HG02588 (cell line): Measurements from ENCODE around the gene TPTE.
"Not testable (repeated sequence)": the region's sequence is repeated elsewhere in the genome, so short reads cannot be mapped to it uniquely, and the experiment has no call there.

ENCODE experiments used
- ATAC-seq: cut with Tn5 transposase; IDR thresholded peaks from one replicate; pipeline ENCODE4 v1.9.1; 2021; ENCODE audit warnings: mild to moderate bottlenecking, moderate library complexity; ENCODE audit not compliant: unreplicated experiment

Gene TPTE

DNA sequence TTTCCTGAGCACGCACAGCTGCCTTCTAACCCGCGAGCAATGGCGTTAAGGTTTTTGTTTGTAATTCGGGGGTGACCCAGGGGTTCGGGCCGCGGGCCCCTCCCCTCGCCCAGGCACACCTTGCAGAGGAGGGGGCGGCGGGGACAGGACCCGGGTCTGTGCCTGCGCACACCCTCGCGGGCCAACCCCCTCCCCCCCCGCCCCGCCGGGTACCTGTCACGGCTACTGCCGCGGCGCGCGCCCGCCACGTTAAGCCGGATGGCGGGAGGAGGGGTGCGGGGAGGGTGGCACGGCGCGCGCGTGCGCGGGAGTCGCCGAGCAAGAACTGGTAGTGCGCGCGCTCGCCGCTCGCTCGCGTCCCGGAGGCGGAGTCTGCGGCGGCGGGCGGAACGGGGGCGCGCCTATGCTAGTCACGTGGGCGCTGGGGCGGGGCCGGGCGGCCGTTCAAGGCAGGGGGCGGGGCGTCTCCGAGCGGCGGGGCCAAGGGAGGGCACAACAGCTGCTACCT is at the start of gene TPTE:
Gene TPTE (plus strand): TSS at position 493 of the 508 bp plus-strand sequence. CDS start 17,141 bp downstream, outside the sequence.
- no peak for ATAC-seq

DNA sequence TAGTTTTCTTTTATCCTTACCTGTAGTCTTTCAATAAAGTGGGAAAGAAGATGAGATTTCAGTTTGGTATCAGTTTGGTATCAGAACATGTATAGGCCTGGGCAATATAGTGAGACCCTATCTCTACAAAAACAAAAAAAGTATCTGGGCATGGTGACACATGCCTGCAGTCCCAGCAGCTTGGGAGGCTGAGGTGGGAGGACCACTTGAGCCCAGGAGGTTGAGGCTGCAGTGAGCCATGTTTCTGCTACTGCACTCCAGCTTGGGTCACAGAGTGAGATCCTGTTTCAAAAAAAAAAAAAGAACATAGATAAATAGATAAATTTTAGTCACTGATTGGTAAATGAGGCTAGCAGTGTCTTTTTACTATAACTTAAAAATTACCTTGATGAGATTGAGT is 49.4 kb upstream of the TPTE start:
- not testable (repeated sequence) for ATAC-seq

DNA sequence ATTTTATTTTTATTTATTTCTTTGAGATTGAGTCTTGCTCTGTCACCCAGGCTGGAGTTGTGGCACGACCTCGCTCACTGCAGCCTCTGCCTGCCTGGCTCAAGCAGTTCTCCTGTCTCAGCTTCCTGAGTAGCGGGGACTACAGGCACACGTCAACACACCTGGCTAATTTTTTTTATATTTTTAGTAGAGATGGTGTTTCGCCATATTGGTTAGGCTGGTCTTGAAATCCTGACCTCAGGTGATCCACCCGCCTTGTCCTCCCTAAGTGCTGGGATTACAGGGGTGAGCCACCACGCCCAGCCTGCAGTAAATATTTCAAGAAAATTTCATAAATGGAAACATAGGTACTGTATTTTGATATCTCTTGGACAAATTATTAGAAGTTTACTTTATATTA is 43.6 kb upstream of the TPTE start:
- not testable (repeated sequence) for ATAC-seq

DNA sequence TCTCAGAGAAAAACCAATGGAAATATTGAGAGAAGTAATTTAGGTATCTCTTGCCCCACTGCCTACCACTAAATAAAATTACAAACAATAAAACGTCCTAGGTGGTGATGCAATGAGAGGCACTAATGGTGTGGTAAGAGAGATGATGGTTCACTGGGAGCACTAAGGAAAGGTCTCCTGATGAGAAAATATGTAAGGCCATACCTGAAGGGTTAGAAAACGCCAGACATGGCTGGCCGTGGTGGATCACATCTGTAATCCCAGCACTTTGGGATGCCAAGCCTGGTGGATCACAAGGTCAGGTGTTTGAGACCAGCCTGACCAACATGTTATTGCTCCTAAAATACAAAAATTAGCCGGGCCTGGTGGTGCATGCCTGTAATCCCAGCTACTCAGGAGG is 41.5 kb upstream of the TPTE start:
- ATAC-seq: not testable (repeated sequence)

DNA sequence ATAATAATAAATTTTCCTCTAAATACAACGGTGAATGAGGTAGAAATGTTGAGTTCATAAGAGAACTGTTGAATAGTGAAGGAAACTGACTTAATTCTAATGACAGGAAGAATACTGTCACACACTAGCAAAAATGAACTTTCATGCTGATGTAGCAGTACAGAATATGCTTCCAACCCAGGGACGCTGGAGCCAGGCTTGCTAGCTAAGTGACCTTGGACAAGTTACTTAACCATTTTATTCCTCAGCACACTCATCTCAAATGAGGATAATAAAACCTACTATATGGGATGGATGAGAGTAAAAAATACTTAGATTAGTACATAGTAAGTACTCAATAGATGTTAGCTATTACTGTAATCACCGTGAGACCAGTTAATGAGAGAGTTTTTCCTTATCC is 36.5 kb upstream of the TPTE start:
- not testable (repeated sequence) for ATAC-seq

DNA sequence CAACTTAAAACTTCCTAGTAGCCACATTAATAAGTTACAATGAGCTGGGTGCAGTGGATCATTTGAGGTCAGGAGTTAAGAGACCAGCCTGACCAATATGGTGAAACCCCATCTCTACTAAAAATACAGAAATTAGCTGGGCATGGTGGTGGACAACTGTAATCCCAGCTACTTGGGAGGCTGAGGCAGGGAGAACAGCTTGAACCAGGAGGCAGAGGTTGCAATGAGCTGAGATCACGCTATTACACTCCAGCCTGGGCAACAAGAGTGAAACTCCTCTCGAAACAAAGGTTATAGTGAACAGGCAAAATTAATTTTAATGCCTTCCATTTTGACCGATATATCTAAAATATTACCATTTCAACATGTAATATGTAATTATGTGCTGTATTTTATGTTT is 30.9 kb upstream of the TPTE start:
- not testable (repeated sequence) for ATAC-seq

DNA sequence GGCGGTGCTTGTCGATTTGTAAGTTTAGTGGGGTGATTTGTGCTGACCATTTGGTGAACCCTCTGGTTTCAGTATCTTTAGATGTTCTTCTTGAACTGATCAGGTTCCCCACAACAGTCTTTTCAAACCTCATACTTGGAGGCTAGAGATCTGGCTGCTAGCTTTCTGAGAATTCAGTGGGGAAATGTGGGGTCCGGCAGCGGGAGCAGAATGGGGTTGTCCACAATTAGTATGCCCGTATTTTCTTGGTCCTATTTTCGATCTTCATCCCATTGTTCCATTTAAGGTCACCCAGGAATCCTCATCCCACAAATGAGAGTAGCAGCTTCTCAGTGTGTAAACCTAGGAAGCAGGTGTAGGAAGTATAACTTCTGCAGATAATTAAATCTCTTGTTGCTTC is 10.3 kb upstream of the TPTE start:
- ATAC-seq: no peak

DNA sequence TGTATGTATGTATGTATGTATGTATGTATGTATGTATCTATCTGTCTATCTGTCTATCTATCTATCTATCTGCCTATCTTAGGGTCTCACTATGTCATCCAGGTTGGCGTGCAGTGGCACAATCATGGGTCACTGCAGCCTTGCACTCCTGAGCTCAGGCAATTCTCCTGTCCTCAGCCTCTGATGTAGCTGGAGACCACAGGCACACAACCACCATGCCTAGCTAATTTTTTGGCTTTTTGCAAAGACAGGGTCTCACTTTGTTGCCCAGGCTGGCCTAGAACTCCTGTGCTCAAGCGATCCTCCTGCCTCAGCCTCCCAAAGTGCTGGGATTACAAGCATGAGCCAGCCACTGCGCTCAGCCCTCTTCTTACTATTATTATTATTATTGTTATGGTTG is 4.5 kb upstream of the TPTE start:
- not testable (repeated sequence) for ATAC-seq

DNA sequence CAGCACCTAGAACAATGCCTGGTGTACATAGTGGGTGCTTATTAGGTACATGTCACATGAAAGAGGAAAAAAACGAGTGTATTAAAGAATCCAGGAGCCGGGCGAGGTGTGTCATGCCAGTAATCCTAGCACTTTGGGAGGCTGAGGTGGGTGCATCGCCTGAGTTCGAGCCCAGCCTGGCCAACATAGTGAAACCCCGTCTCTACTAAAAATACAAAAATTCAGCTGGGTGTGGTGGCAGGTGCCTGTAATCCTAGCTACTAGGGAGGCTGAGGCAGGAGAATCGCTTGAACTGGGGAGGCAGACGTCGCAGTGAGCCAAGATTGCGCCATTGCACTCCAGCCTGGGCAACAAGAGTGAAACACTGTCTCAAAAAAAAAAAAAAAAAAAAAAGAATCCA is 3.5 kb upstream of the TPTE start:
- not testable (repeated sequence) for ATAC-seq

DNA sequence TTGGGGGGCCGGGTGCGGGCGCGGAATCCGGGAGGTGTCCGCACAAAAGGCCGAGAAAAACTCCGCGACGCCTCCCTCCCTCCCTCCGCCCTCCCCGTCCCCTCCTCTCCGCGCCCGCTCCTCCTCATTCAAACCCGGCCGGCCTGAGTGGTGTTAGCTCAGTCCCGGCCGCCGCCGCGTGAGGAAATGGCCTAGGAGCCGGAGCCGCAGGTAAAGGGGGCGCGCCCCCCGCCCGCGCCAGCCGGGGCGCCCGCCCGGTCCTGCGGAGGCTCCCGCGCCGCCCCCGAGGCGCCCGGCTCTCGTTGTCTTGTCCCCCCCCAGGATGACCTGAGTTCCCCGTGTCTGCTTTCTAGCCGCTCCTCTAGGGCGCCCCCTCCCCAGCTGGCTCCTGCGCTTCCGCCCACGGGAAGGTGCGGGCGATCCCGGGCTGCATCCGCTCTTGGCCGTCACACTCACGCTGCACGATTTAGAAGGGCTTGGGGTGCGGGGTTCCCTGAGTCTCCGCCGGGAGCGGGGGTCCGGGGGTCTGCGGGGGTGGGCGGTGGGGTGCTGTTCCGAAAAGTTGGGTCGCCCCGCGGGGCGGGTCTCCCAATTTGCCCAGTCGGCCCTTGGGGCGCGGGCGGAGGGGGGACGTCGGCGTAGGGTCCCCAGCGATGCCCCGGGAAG is 585 bp downstream of the TPTE start:
- not testable (repeated sequence) for ATAC-seq

DNA sequence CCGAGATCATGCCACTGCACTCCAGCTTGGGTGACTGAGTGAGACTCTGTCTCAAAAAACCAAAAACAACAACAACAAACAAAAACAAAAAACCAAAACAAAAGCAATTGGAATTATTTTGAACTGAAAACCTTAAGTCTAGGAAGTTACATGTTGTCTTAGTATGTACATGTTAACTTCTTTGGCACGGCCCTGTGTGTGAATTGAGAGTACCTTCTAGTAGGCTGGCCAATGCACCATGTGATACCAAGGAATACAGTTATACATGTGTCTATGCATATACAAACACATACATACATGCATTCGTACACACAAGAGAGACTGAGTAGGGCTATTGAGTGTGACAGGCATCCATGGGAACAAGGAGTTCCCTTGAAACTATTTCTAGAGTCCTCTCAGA is 18.6 kb downstream of the TPTE start:
- ATAC-seq: no peak

DNA sequence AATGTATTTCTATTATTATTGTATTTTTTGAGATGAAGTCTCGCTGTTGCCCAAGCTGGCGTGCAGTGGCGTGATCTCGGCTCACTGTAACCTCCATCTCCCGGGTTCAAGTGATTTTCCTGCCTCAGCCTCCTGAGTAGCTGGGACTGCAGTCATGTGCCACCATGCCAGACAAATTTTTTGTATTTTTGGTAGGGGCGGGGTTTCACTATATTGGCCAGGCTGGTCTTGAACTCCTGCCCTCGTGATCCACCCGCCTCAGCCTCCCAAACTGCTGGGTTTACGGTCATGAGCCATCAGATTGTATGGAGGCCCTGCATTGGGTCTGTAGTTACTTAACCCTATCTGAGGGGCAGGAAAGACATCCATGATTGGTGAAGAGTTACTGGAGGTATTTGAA is 23.0 kb downstream of the TPTE start:
- ATAC-seq: not testable (repeated sequence)

DNA sequence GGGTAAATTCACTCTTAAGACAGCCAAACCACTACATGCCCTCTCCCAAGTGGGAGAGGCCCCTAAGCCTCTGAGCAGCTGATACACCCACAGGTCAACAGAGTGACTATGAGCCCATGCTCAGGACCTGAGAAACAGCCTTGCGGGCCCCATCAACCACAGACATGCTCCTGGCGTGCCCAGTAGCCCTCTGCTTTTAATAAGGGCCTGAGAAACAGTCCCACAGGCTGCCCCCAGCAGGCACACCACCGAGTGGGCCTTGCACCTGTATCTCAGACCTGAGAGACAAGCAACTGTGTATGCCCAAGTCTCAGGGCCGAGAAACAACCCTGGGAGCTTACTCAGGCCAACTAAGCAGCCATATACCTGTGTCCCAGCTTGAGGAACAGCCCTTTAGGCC is 26.5 kb downstream of the TPTE start:
- not testable (repeated sequence) for ATAC-seq

DNA sequence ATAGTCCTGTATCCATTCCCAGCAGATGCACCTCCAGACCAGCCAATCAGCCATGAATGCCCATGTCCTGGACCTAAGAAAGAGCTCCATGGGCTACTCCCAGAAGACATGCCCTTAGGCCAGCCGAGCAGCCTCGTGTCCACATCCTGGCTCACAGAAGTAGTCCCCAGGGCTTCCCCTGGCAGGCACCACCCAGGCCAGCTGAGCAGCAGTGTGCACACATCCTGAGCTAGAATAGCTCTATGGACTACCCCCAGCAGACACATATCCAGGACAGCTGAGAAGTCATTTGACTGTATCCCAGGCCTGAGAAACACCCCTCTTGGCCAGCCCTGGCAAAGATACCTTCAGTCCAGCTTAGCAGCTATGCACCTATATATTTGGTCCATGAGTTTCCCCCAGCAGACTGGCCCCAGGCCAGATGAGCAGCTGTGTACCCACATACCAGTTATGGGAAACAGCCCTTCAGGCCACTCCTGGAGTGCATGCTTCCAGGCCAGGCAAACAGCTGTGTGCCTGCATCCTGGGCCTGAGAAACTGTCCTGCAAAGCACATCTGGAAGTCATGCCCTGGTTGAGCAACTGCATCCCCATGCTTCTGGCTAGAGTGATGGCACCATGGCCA is 27.1 kb downstream of the TPTE start:
- not testable (repeated sequence) for ATAC-seq

DNA sequence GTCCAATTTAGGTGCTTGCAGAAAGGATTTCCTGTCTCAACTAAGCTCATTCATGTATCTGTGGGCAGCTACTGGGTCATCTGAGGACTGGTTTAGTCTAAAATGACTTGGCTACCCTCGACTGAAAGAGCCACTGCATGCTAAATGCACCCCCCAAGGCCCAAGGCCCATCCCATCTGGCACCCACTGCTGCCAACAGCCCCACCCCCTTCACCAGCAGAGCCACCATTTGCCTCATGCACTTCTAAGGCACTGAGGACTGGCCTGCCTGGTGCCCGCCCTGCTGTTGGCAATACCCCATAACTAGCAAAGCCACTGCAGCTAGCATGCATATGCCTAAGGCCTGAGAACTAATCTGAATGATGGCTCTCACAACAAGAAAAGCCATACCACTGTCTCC is 49.4 kb downstream of the TPTE start:
- ATAC-seq: not testable (repeated sequence)

DNA sequence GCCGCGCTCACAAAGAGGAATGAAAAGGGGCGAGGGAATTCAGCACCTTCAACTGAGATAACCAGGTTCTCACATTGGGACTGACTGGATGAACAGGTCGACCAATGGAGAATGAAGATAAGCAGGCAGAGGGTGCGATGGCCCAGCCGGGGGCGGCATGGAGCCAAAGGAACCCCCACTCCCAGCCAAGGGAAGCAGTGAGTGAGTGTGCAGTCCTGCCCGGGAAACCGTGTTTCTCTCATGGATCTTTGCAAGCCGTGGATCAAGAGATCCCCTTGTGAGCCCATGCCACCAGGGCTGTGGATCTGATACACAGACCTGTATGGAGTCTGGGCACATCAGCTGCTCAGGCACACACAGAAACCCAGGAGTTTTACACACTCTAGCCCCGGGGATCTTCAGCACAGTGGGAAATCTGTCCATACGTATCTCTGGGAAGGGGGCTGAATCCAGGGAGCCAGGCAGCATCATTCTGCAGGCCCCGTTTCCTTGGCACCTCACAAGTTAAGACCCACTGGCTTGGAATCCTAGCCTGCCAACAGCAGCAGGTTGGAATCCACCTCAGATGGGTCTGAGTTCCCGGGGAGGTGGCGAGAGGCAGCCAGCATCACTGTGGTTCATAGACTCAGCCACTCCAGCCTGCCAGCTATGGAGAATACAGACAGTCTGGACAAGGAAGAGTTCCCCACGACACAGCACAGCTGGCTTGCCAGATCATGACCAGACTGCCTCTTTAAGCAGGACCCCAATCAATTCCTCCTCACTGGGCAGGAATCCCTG is 53.3 kb downstream of the TPTE start:
- not testable (repeated sequence) for ATAC-seq

DNA sequence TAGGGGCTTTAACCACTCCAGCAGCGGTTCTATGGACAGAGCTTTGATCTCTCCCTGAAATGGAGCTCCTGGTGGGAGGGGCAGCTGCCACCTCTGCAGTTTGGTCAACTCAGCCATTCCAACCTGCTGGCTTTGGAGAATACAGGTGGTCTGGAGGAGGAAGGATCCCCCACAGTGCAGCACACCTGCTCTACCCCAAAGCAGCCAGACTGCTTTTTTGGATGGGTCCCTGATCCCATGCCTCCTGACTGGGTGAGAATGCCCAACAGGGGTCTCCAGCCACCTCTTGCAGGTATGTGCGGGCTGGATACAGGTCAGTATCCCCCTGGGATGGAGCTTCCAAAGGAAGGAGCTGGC is 53.9 kb downstream of the TPTE start:
- ATAC-seq: no peak

DNA sequence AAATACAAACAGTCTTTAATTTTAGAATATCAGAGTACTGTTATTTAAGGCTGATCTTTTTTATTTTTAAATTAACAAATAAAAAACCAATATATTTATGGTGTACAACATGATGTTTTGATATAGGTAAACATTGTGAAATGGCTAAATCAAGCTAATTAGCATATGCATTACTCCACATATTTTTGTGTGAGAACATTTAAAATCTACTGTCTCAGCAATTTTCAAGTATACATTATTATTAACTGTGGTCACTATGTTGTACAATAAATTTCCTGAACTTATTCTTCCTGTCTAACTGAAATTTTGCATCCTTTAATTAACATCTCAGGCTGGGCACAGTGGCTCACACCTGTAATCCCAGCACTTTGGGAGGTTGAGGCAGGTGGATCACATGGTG is 57.5 kb downstream of the TPTE start:
- ATAC-seq: not testable (repeated sequence)

DNA sequence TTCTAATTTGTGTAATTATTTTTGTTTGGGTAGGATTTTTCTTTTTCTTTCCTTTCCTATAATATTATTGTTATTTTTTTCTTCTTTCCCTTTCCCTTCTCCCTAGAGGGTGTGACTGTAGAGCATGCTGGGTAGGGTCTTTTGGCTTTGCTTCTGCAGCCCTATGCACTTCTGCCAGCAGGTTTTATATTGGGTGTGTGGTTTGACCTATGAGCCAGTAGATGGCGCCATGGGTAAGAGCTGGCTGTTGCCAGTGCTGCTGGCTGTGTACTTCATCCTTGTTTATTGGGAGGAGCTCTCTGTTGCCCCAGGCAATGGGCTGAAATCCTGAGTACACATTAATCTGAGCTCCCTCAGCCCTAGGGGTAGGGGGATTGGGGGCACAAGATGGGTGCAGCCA is 67.7 kb downstream of the TPTE start:
- ATAC-seq: not testable (repeated sequence)

DNA sequence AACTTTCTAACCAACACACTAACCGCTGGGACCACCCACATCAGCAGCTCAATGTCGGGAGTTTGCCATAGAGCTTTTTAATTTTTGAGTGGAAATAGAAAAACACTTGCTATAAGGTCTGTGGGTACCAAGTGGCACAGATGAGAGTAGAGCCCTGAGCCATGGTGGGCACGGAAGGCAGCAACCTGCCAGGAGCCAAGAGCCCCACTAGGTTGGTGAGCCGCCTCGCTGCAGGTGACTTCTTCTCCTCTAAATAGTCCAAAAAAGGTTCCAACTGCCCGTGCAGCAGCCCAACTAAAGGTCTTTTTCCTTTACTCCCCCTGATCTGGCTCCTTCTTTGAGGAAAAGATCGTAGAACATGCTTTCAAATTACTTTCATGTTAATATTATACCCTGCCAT is 85.7 kb downstream of the TPTE start:
- not testable (repeated sequence) for ATAC-seq

DNA sequence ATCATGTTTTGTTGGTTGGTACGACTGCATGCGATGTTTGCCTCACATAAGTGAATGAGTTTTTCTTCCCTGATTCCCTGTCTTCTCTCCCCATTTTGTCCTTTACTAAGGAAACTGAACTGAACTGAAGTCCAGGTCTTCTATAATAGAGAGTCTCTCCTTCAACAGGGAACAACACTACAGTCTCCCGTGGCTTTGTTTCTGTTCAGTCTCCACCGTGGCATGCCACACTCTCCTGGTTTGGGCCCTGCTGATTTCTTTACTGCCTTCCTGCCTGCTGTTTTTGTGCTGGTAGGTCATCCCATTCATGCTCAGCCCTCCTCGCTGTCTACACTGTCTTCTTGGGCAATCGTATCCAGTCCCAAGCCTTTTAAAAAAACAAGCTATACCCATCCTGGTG is 92.9 kb downstream of the TPTE start:
- not testable (repeated sequence) for ATAC-seq

DNA sequence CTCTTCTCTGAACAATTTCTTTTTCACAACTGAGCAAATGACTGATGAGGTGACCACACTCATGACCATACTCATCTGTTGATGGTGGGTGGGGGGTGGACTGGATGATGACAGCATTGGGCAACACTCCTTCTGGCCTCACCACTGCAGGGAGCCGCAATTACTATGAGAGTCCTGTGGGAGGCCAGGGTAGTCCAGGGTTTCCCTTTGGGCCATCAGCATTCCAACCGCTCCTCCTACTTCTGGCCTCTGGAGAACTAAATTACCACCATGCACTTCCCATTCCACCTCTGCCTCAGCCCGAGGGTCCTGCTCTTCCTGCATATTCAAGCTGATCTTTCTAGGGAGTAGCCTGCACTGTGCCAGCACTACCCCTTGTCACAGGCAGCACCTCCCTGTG is 94.7 kb downstream of the TPTE start:
- ATAC-seq: not testable (repeated sequence)
